A549 (cell line): Measurements from ENCODE around the gene EPHA1.
"Not testable (repeated sequence)": the region's sequence is repeated elsewhere in the genome, so short reads cannot be mapped to it uniquely, and the experiment has no call there.

Experiments
- GATA3 ChIP-seq: IDR thresholded peaks from 2 replicates; pipeline ENCODE4 v1.6.1; 2012; ENCODE audit warnings: borderline replicate concordance
- KDM1A ChIP-seq: fragments of 200-600 bp; sonication (generic); IDR thresholded peaks from 2 replicates; pipeline ENCODE4 v1.6.1; 2016; ENCODE audit warnings: low read depth, mild to moderate bottlenecking
- NPAS2 ChIP-seq: fragments of 250-450 bp; sonication (Bioruptor Pico); IDR thresholded peaks from 2 replicates; pipeline ENCODE4 v1.8.0; 2022; ENCODE audit warnings: mild to moderate bottlenecking, moderate library complexity, borderline replicate concordance
- POLR2A ChIP-seq: IDR thresholded peaks from 2 replicates; pipeline ENCODE4 v1.6.1; 2012; ENCODE audit warnings: mild to moderate bottlenecking, low read length
- TF ChIP-seq, protein P1 (sequence below): fragments of >200 bp; sonication (Bioruptor Twin); formaldehyde crosslinking; IDR thresholded peaks from 3 replicates; pipeline ENCODE4 v1.5.1; 2016
- TF ChIP-seq, protein P2 (sequence below): fragments of 200-600 bp; sonication (generic); IDR thresholded peaks from 2 replicates; pipeline ENCODE4 v1.6.1; 2016; ENCODE audit warnings: antibody characterized with exemption, mild to moderate bottlenecking, moderate library complexity

DNA sequence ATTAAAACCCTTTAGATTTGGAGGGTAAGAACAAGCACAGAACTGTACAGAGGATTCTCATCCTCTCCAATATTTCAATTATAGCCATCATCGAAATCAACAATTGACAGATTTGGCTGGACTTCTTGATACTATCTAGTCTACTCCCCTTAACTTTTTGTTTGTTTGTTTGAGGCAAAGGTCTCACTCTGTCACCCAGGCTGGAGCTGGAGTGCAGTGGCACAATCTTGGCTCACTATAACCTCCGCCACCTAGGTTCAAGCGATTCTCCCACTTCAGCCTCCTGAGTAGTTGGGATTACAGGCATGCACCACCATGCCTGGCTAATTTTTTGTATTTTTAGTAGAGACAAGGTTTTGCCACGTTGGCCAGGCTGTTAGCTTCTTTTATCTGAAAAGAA lies 6.4 kb downstream of the EPHA1 start:
- TF ChIP-seq, protein P1, sequence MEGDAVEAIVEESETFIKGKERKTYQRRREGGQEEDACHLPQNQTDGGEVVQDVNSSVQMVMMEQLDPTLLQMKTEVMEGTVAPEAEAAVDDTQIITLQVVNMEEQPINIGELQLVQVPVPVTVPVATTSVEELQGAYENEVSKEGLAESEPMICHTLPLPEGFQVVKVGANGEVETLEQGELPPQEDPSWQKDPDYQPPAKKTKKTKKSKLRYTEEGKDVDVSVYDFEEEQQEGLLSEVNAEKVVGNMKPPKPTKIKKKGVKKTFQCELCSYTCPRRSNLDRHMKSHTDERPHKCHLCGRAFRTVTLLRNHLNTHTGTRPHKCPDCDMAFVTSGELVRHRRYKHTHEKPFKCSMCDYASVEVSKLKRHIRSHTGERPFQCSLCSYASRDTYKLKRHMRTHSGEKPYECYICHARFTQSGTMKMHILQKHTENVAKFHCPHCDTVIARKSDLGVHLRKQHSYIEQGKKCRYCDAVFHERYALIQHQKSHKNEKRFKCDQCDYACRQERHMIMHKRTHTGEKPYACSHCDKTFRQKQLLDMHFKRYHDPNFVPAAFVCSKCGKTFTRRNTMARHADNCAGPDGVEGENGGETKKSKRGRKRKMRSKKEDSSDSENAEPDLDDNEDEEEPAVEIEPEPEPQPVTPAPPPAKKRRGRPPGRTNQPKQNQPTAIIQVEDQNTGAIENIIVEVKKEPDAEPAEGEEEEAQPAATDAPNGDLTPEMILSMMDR: not testable (repeated sequence)
- not testable (repeated sequence) for TF ChIP-seq POLR2A; KDM1A; GATA3; NPAS2 (CRISPR knock-in tag)
- TF ChIP-seq, protein P2, sequence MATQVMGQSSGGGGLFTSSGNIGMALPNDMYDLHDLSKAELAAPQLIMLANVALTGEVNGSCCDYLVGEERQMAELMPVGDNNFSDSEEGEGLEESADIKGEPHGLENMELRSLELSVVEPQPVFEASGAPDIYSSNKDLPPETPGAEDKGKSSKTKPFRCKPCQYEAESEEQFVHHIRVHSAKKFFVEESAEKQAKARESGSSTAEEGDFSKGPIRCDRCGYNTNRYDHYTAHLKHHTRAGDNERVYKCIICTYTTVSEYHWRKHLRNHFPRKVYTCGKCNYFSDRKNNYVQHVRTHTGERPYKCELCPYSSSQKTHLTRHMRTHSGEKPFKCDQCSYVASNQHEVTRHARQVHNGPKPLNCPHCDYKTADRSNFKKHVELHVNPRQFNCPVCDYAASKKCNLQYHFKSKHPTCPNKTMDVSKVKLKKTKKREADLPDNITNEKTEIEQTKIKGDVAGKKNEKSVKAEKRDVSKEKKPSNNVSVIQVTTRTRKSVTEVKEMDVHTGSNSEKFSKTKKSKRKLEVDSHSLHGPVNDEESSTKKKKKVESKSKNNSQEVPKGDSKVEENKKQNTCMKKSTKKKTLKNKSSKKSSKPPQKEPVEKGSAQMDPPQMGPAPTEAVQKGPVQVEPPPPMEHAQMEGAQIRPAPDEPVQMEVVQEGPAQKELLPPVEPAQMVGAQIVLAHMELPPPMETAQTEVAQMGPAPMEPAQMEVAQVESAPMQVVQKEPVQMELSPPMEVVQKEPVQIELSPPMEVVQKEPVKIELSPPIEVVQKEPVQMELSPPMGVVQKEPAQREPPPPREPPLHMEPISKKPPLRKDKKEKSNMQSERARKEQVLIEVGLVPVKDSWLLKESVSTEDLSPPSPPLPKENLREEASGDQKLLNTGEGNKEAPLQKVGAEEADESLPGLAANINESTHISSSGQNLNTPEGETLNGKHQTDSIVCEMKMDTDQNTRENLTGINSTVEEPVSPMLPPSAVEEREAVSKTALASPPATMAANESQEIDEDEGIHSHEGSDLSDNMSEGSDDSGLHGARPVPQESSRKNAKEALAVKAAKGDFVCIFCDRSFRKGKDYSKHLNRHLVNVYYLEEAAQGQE: not testable (repeated sequence)
